ENCODE data around the gene SBF1. TPM values are rescaled to one million over a fixed set of nuclear protein-coding genes. Genes with fewer than 3 reads are reported as not detected.

Gene SBF1
- total RNA-seq, 1 donor from 2014 or later, result 110 TPM

GRCh38 chr22:50425179-50425916 lies 49.5 kb downstream of the SBF1 start:
- Mint-ChIP-seq H3K27me3 (ENCODE audit: unreplicated experiment) (no peaks in the 10 kb centered on the region), H3K9me3 (ENCODE audit: unreplicated experiment) (no peaks in the 10 kb centered on the region), H3K4me3 (ENCODE audit: unreplicated experiment) (no peak overlapping the region), H3K27ac (ENCODE audit: unreplicated experiment) (no peak overlapping the region), H3K4me1 (ENCODE audit: unreplicated experiment) (no peaks in the 10 kb centered on the region), H3K36me3 (ENCODE audit: unreplicated experiment) (peaks cover 41% of the 10 kb centered on the region)
- no peak for DNase-seq (ENCODE audit: extremely low spot score, unreplicated experiment)
- TF ChIP-seq, protein P1, sequence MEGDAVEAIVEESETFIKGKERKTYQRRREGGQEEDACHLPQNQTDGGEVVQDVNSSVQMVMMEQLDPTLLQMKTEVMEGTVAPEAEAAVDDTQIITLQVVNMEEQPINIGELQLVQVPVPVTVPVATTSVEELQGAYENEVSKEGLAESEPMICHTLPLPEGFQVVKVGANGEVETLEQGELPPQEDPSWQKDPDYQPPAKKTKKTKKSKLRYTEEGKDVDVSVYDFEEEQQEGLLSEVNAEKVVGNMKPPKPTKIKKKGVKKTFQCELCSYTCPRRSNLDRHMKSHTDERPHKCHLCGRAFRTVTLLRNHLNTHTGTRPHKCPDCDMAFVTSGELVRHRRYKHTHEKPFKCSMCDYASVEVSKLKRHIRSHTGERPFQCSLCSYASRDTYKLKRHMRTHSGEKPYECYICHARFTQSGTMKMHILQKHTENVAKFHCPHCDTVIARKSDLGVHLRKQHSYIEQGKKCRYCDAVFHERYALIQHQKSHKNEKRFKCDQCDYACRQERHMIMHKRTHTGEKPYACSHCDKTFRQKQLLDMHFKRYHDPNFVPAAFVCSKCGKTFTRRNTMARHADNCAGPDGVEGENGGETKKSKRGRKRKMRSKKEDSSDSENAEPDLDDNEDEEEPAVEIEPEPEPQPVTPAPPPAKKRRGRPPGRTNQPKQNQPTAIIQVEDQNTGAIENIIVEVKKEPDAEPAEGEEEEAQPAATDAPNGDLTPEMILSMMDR (IDR thresholded peaks at IDR 0.05), result no peak

- Mint-ChIP-seq H3K36me3 (ENCODE audit: unreplicated experiment) (peaks cover 48% of the 10 kb centered on the region), H3K4me3 (ENCODE audit: unreplicated experiment) (no peak overlapping the region), H3K9me3 (ENCODE audit: unreplicated experiment) (no peaks in the 10 kb centered on the region), H3K27me3 (ENCODE audit: unreplicated experiment) (no peaks in the 10 kb centered on the region), H3K27ac (ENCODE audit: unreplicated experiment) (no peak overlapping the region), H3K4me1 (ENCODE audit: unreplicated experiment) (no peaks in the 10 kb centered on the region)
- TF ChIP-seq, protein P1 (IDR thresholded peaks at IDR 0.05), result no peak
- DNase-seq (ENCODE audit: extremely low spot score, unreplicated experiment), result no peak
Measured at GRCh38 chr22:50423956-50424355, 50.9 kb downstream of the SBF1 start.

- Mint-ChIP-seq H3K27ac (ENCODE audit: unreplicated experiment) (no peak overlapping the region), H3K4me3 (ENCODE audit: unreplicated experiment) (no peak overlapping the region), H3K4me1 (ENCODE audit: unreplicated experiment) (no peaks in the 10 kb centered on the region), H3K9me3 (ENCODE audit: unreplicated experiment) (no peaks in the 10 kb centered on the region), H3K27me3 (ENCODE audit: unreplicated experiment) (no peaks in the 10 kb centered on the region), H3K36me3 (ENCODE audit: unreplicated experiment) (peaks cover 41% of the 10 kb centered on the region)
- no peak for DNase-seq (ENCODE audit: extremely low spot score, unreplicated experiment)
- TF ChIP-seq, protein P1 (IDR thresholded peaks at IDR 0.05), result no peak
Measured at GRCh38 chr22:50422961-50423815, 51.6 kb downstream of the SBF1 start.

GRCh38 chr22:50422046-50422445 lies 52.8 kb downstream of the SBF1 start:
- no peak for DNase-seq (ENCODE audit: extremely low spot score, unreplicated experiment)
- H3K4me1 Mint-ChIP-seq (ENCODE audit: unreplicated experiment), result no peaks in the 10 kb centered on the region
- no peak overlapping the region for H3K27ac Mint-ChIP-seq (ENCODE audit: unreplicated experiment)
- no peaks in the 10 kb centered on the region for H3K9me3 Mint-ChIP-seq (ENCODE audit: unreplicated experiment)
- peaks cover 42% of the 10 kb centered on the region for H3K36me3 Mint-ChIP-seq (ENCODE audit: unreplicated experiment)
- H3K27me3 Mint-ChIP-seq (ENCODE audit: unreplicated experiment), result no peaks in the 10 kb centered on the region
- TF ChIP-seq, protein P1 (IDR thresholded peaks at IDR 0.05), result no peak
- no peak overlapping the region for H3K4me3 Mint-ChIP-seq (ENCODE audit: unreplicated experiment)

GRCh38 chr22:50420581-50420980 lies 54.3 kb downstream of the SBF1 start:
- Mint-ChIP-seq H3K27me3 (ENCODE audit: unreplicated experiment) (no peaks in the 10 kb centered on the region), H3K27ac (ENCODE audit: unreplicated experiment) (no peak overlapping the region)

More at GRCh38 chr22:50420581-50420980, 54.3 kb downstream of the SBF1 start:
- Mint-ChIP-seq H3K4me3 (ENCODE audit: unreplicated experiment) (no peak overlapping the region), H3K4me1 (ENCODE audit: unreplicated experiment) (no peaks in the 10 kb centered on the region), H3K36me3 (ENCODE audit: unreplicated experiment) (peaks cover 44% of the 10 kb centered on the region), H3K9me3 (ENCODE audit: unreplicated experiment) (no peaks in the 10 kb centered on the region)
- TF ChIP-seq, protein P1 (IDR thresholded peaks at IDR 0.05), result no peak
- no peak for DNase-seq (ENCODE audit: extremely low spot score, unreplicated experiment)
